Measurements from ENCODE around the gene MMP17.
"Not testable (repeated sequence)": the region's sequence is repeated elsewhere in the genome, so short reads cannot be mapped to it uniquely, and the experiment has no call there.

Gene MMP17

DNA sequence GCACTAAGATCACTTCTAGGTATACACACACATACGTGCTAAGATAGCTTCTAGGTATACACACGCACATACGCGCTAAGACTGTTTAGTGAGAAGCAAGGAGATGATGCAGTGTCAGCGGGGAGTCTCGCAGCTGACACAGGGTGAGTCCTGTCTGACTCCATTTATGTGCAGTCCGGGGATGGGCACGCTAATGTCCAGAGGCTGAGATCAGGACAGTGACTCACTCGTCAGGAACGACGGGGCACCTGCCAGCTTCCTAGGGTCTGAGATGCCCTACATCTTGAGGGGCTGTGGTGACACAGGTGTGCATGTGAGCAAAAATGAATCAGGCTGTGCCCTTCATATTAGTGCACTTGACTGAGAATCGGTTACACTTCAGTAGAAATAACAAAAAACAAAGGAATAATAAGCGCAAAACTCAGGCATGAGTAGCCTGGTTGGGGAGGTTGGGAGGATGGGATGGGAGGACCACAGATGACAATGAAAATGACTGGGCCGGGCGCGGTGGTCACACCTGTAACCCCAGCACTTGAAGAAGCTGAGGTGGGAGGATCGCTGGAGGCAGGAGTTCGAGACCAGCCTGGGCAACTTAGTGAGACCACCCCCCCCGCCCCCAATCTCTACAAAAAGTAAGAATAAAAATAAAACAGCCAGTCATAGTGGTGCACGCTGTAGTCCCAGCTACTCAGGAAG, 37.1 kb downstream of the MMP17 start:
- no peak for DNase-seq (ENCODE audit: low read depth)

DNA sequence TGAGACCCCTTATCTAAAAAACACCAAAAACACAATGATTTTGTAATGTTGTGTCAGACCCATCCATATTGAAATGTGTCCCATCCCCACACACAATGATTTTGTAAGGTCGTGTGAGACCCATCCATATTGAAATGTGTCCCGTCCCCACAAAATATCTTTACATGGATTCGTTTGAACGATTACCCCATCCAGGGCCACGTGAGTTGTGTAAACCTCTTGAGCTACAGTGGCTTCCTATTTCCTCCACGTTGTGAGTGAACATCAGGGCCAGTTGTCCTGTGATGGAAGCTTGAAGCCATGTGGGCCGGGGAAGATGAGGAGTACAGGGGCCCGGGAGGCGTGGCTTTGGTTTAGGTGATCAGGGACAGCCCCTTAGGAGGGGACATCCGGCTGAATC, 39.3 kb downstream of the MMP17 start:
- no peak for DNase-seq (ENCODE audit: low read depth)

DNA sequence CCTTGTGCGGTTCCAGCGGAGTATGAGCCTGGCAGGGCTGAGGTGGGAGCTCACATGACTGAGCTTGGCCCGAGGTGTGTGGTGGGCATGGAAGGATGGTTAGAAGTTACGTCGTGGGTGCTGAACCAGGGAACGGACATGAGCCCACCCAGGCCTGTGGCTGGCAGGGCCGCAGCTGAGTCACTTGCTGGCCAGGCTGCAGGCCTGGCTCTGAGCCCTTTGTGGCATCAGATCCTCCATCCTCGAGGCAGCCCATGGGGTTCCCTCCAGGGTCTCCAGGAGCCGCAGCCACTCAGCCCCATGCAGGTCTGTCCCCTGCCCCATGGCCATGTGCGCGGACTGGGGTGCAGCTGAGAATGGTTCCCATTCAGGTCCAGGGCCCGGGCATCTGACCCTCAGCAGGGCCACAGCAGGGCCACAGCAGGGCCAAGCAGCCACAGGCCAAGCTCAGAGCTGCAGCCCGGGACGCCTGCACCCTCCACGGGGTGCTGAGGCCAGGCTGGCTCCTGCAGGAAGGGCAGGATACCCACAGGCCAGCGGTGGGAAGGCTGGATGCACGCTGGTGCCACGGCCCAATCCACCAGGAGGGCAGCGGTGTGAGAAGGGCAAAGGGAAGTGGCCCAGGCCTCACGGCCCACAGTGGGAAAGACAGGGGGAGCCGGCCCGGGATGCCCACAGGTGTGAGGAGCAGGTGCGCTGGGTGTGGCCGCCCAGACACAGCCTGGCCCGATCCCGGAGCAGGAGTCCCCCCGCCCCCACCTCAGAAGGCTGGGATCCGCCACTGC, 39.9 kb downstream of the MMP17 start:
- DNase-seq (ENCODE audit: low read depth), result no peak

DNA sequence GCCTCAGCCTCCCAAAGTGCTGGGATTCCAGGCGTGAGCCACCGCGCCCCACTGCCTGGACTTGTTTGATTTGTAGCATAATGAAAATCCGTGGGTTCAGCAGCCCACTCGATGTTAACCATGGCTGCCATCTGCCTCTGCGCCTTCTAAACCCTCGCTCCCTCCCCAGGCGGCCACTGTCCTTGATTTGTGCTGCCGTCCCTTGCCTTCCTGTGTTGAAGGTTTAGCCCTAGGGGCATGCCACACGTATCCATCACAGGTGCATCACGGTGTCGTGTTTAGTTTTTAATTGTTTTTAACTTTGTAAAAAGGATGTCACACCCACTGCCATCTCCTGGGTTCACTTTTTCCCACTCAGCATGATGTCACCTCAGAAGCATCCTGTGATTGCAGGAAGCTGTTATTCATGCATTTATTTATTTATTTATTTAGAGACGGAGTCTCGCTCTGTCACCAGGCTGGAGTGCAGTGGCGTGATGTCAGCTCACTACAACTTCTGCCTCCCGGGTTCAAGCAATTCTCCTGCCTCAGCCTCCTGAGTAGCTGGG, 41.8 kb downstream of the MMP17 start:
- DNase-seq (ENCODE audit: low read depth), result no peak

- DNase-seq (ENCODE audit: low read depth), result no peak
Observed at GRCh38 chr12:131871677-131872076, 43.5 kb downstream of the MMP17 start.

DNA sequence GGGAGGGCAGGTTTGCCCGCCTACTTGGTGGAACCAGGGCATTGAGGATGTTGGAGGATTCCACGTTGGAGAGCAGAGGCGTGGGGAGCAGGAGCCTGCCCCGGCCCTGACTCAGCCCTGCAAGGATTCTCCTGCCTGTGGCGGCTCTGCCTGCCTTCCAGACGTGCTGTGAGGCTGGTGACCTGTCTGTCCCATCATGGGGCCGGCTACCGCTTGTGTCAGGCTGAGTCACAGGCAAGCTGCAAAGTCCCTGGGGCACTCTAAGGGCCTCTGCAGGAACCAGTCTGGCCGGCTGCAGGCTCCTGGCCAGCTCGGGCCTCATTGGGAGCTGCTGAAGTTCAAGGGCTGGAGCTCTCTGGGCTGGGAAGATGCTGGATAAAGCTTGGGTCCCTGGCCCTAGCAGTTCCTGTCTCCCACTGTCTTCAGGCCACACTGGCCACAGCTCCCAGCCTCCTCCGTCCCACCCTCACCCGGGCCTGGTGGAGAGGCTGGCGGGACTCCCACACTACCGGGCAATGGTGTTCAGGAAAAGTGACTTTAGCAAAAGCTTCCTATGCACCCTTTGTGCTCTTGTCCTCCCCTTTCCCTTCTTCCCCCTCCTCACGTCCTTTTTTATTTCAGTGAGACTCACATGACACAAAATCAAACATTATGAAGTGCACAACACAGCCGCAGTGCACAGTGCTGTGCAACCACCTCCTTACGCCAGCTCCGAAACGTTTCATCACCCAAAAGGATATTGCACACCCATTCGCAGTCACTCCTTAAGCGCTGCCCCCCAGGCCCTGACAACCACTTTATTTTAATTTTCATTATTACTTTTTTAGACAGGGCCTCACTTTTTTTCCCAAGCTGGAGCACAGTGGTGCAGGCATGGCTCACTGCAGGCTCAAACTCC, 44.2 kb downstream of the MMP17 start:
- no peak for DNase-seq (ENCODE audit: low read depth)

DNA sequence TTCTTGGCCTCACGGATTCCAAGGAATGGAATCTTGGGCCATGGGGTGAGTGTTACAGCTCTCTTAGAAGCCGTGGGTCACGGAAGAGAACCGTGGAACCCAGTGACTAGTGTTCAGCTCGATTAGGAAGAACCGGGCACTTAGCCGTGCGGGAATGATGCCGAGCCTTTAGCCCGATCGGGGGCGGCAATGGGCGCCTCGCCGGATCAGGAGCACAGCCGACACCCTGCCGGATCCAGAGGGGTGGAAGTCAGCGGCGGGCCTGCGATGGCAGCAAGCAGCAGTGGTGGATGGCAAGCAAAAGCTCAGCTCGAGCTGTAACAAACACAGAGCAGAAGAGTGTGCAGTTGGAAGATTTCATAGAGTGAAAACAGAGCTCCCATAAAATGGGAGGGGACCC, 45.1 kb downstream of the MMP17 start:
- no peak for DNase-seq (ENCODE audit: low read depth)

- DNase-seq (ENCODE audit: low read depth), result not testable (repeated sequence)
Observed at GRCh38 chr12:131874972-131875371, 46.8 kb downstream of the MMP17 start.

- not testable (repeated sequence) for DNase-seq (ENCODE audit: low read depth)
Observed at GRCh38 chr12:131877216-131877615, 49.0 kb downstream of the MMP17 start.

- not testable (repeated sequence) for DNase-seq (ENCODE audit: low read depth)
Observed at GRCh38 chr12:131878436-131878835, 50.2 kb downstream of the MMP17 start.

DNA sequence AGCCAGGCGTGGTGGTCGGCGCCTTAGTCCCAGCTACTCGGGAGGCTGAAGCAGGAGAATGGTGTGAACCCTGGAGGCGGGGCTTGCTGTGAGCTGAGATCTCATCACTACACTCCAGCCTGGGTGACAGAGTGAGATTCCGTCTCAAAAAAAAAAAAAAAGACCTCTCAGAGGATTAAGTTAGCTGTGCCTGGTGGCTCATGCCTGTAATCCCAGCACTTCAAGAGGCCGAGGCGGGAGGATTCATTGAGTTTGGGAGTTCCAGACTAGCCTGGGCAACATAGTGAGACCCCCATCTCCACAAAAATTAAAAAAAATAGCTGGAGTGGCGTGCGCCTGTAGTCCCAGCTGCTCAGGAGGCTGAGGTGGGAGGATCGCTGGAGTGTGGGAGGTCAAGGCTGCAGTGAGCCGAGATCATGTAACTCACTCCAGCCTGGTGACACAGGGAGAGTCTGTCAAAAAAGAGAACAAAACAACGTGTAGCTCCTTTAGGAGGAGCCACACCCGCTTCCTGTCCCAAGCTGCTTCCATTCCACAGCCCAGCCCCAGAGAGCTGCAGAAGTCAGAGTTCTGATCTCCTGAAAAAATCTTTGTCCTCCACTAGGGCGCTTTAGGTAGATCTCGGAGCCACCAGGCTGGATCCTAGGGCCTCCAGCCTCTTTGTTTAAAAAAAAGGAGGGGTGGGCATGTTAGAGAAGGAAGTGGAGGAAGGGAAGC, 54.8 kb downstream of the MMP17 start:
- no peak for DNase-seq (ENCODE audit: low read depth)

GRCh38 chr12:131883521-131883900, 55.3 kb downstream of the MMP17 start:
- DNase-seq (ENCODE audit: low read depth), result no peak

- DNase-seq (ENCODE audit: low read depth), result not testable (repeated sequence)
Observed at GRCh38 chr12:131885076-131885475, 56.9 kb downstream of the MMP17 start.

DNA sequence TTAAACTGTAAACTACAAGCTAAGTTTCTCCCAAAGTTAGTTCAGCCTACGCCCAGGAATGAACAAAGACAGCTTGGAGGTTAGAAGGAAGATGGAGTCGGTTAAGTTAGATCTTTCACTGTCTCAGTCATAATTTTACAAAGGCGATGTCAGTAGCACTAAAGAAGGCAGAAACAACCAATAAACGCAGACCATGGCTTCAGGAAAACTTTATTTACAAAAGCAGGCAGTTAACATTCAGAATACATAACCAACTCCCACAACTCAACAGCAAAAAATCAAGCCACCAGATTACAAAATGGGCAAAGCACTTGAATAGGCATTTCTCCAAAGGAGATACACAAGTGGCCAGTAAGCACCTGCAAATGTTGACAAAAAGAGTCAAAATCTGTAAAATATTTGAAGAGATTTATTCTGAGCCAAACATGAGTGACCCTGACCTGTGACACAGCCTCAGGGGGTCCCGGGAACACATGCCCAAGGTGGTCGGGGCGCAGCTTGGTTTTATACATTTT, 57.4 kb downstream of the MMP17 start:
- no peak for DNase-seq (ENCODE audit: low read depth)

DNA sequence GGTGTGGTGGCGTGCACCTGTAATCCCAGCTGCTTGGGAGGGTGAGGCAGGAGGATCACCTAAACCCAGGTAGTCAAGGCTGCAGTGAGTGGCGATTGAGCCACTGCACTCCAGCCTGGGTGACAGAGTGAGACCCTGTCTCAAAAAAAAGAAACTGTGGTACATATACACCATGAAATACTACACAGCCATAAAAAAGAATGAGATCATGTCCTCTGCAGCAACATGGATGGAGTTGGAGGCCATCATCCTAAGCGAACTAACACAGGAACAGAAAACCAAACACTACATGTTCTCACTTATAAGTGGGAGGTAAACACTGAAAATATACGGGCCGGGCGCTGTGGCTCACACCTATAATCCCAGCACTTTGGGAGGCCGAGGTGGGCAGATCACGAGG, 63.5 kb downstream of the MMP17 start:
- DNase-seq (ENCODE audit: low read depth), result not testable (repeated sequence)

DNA sequence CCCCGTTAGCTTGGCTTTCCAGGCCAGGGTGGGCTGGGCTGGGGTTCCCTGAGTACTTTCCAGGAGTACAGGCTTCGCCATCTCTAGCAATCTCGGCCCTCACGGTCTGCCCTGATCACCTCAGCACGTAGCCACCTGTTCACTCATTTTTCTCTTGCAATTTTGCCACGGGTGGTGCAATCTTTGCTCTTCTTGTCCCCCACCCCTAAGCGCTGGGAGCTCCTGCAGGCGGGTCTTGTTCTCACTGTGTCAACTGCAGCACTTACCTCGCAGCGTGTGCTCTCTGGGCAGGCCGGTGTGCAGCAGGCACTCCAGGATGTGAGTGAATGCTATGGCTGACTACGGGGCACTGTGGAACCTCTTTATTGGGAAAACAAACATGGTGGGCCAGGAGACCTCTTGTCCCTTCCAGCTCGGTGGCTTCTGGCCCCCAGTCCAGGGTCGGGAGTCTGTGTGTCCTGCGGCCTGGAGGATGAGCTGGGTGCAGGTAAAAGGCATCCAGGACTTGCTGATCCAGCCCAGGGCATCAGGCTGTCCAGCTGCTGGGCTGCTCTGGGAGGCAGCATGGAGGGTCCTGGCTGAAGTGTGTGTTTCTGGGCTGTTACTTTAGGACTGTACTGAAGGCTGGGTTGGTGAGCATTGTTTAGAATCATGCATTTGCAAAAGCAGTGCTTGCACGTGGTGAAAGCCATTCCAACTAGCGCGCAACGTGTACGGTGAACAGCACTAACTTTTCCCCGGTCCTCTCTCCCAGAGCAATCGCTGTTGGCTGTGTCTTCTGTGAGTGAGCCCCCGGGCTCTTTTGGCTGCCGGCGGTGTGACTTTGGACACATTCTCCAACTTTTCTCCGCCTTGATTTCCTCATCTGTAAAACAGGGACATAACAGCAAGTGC, 64.8 kb downstream of the MMP17 start:
- no peak for DNase-seq (ENCODE audit: low read depth)

DNA sequence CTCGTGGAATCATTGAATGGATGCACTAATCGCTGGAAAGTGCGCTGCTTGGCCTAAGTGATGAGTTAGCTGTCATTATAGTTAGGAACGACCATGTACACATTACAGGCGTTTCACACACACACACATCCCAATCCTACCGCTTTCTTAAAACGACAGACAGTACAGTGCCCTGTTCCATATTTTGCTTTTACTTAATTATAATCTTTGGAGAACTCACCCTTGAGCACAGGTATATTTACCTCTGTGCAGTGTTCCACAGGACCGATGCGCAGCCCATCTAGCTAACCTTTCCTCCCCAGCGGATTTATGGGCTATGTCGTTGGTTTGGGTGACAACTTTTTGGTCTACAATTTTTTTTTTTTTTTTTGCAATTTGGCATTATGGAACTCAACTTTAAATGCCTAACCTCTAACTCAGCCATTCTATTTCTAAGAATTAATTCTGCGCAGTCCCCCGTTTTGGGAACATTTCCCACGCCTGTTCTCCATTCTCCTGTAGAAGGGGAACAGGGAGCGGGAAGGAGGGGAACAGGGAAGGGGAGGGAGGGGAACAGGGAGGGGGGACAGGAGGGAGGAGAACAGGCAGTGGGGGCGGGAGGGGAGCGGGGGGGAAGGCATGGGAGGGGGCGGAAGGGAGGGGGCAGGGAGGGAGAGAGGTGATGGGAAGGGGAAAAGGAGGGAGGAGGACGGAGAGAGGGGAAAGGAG, 65.6 kb downstream of the MMP17 start:
- no peak for DNase-seq (ENCODE audit: low read depth)

DNA sequence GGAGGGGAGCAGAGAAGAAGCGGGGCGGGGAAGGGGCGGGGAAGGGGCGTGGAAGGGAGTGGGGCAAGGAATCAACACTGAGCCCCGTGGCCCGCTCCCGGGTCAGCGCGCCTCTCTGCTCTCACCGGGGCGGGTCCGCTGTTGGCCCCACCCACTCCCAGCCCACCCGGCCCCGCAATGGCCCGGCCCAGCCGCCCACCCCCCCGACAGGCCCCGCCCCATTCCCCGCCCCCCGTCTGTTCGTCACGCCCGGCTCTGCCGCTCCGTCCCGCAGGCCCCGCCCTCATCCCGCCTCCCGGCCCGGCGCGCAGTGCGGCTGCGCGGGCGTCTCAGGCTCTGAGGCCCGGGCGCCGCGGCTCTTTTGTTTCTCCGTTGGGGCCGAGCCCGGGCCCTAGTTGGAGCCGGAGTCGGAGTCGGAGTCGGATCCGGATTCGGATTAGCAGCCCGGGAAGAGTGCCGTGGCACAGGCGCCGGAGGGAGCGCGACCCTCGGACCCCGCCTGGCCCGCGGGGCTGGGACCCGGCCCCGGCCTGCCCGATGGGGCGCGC, 66.2 kb downstream of the MMP17 start, which contains the start of gene ULK1:
Gene ULK1 (plus strand): TSS at position 310 of the 548 bp plus-strand sequence. CDS start 380 bp downstream, outside the sequence.
- DNase-seq (ENCODE audit: low read depth), result peak; percentile 90

GRCh38 chr12:131894981-131895639, 66.9 kb downstream of the MMP17 start:
- DNase-seq (ENCODE audit: low read depth), result no peak

Measured in stimulated activated CD8-positive, alpha-beta memory T cell treated with anti-CD3 and anti-CD28 coated beads, Interleukin-12 subunit alpha, Interleukin-12 subunit beta, amount 100 ng/mL, for 4 hours (primary cell).